ENCODE results near the gene MSN. TPM values are rescaled to one million over a fixed set of nuclear protein-coding genes. Genes with fewer than 3 reads are reported as not detected.

The MSN gene
- total and polyA plus RNA-seq, 12 donors, result 60.2 to 238 (median 120) TPM

DNA sequence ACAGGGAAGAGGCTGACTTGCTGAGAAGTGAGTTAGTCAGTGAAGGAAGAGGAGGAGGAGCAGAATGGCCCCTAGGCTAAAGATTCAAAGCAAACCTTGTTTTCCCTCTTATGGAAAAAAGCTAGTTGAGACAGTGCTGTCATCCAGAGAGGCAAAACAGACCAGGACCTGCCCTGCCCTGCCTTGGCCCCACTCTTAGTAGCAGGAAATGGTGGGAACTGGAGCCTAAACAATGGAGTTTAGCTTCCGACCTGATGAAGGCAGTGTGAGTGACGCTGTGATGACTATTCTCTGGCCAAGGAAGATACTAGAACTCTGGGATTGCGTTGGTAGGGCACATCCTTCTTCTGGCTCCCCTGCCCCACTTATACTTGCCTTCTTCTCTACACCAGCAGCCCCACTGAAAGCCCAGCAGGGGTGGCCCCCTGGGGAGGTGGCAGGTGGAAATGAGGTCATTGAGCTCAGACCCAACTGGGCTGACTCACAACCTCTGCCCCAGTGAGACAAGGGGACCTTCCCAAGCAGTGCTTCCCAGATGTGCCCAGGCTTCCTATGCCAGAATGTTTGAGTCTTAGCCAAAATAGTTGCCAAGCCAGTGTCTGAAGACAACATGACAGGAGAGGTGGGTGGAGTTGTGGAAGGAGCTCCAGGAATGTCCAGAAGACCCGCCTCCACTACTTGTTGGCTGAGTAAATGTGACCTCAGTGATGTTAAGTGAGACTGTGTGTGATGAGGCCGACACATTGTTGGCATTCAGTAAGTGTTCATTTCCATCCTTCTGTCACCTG lies 38.8 kb downstream of the MSN start:
- H3K36me3 ChIP-seq, result peaks cover 0 to 28% (median 0%) of the 10 kb centered on the region in 9 donors
- no peaks in the 10 kb centered on the region for H3K9me3 ChIP-seq
- TF ChIP-seq, protein P1, sequence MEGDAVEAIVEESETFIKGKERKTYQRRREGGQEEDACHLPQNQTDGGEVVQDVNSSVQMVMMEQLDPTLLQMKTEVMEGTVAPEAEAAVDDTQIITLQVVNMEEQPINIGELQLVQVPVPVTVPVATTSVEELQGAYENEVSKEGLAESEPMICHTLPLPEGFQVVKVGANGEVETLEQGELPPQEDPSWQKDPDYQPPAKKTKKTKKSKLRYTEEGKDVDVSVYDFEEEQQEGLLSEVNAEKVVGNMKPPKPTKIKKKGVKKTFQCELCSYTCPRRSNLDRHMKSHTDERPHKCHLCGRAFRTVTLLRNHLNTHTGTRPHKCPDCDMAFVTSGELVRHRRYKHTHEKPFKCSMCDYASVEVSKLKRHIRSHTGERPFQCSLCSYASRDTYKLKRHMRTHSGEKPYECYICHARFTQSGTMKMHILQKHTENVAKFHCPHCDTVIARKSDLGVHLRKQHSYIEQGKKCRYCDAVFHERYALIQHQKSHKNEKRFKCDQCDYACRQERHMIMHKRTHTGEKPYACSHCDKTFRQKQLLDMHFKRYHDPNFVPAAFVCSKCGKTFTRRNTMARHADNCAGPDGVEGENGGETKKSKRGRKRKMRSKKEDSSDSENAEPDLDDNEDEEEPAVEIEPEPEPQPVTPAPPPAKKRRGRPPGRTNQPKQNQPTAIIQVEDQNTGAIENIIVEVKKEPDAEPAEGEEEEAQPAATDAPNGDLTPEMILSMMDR (IDR thresholded peaks at IDR 0.05), result no peak
- peak overlapping the region; percentile 58 to 85 (median 78) for H3K27ac ChIP-seq
- 13 to 23% methylated on average over 5 of the region's 5 CpGs for WGBS, 2 donors
- DNase-seq, result peak; percentile 22 to 59
- ATAC-seq, result peak; percentile 47 to 93 (median 80)
- intact Hi-C loops (cut with DNase I), result loop anchor here in 6 of 10 donors (1.0 to 5.0 kb wide), 5 partner anchors 34 to 109 kb away; partner anchors contain the start of gene MSN (in 1 of the 6)
- no peak overlapping the region for H3K4me3 ChIP-seq
- H3K27me3 ChIP-seq, result no peaks in the 10 kb centered on the region
- H3K4me1 ChIP-seq, result peaks cover 2 to 87% (median 57%) of the 10 kb centered on the region in 9 donors

DNA sequence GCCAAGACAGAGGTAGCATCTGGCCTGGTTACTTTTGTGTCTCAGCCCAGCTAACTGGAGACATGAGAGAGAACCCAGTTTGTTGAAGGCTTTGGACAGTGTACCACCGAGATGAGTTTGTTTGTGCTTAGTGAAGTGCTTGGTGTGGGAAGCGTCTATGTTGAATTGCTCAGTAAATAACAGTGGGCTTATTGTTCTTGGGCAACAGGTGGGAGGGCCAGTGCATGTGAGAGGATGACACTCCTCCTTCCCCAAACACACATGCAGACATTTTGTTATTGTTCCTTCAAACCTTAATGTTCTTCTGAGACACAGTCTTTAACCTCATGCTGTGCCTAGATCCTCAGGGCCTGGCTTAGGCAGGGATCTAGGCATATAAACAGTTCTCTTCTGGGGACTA lies 39.7 kb downstream of the MSN start:
- peaks cover 2 to 89% (median 55%) of the 10 kb centered on the region in 9 donors for H3K4me1 ChIP-seq
- ATAC-seq, result peak in 1 of 8 donors; percentile 2
- intact Hi-C loops (cut with DNase I), result loop anchor here in 5 of 10 donors (2.0 to 5.0 kb wide), 4 partner anchors 35 to 110 kb away; partner anchors contain the start of gene MSN (in 1 of the 5)

DNA sequence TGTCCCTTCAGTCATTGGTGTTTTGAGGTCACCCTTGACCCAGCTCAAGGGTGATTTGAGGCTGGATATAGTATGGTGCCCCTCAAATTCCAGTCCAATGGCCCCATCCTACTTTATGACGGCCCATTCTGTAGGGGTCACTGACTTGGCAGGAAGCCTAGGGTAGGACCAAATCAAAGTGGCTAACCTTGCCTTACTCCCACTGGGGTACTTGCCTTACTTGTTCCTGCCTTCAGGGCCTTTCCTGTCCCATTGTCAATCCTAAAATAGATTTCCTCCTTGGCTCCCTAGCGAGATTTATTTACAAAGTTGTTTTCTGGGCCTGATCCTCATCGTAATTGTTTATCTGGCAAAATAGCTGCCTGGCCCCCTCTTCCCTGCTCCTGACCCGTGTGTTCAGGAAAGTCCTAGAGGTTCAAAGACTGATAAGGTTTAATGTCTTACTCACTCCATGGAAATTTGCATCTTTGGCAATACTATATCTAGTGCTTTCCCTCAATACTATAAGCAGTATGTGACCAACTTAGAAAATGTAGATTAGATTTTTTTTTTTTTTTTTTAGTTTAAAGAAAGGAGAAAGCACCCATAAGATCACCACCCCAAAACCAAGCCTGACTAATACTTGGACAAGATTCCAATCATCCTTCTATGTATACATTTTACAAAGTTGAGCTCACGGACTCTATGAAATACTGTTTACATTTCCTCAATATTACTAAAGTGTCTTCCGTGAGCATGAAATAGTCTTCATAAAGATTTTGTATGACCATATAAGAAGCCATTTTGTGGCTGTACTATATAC lies 44.8 kb downstream of the MSN start:
- H3K27me3 ChIP-seq, result peaks cover 0 to 14% (median 0%) of the 10 kb centered on the region in 7 donors
- H3K4me1 ChIP-seq, result peaks cover 2 to 87% (median 54%) of the 10 kb centered on the region in 9 donors
- ATAC-seq, result peak; percentile 29 to 62 (median 50)
- 43 to 51% methylated on average over 6 of the region's 6 CpGs for WGBS, 2 donors
- H3K9me3 ChIP-seq, result no peaks in the 10 kb centered on the region
- no peak for DNase-seq
- intact Hi-C loops (cut with DNase I), result no loop called here
- H3K36me3 ChIP-seq, result peaks cover 0 to 15% (median 0%) of the 10 kb centered on the region in 9 donors
- TF ChIP-seq, protein P1 (IDR thresholded peaks at IDR 0.05), result no peak
- H3K4me3 ChIP-seq, result no peak overlapping the region
- peak overlapping the region in 4 of 10 donors; percentile 19 to 44 (median 34) for H3K27ac ChIP-seq

More for the DNA sequence above, 39.7 kb downstream of the MSN start:
- WGBS, 2 donors, result 42 to 45% methylated on average over 2 of the region's 2 CpGs
- Histone ChIP-seq H3K36me3 (peaks cover 0 to 19% (median 0%) of the 10 kb centered on the region in 9 donors), H3K27ac (peak overlapping the region in 9 of 10 donors; percentile 65 to 85 (median 78)), H3K4me3 (no peak overlapping the region), H3K27me3 (no peaks in the 10 kb centered on the region), H3K9me3 (no peaks in the 10 kb centered on the region)
- TF ChIP-seq, protein P1 (IDR thresholded peaks at IDR 0.05), result no peak
- DNase-seq, result no peak

DNA sequence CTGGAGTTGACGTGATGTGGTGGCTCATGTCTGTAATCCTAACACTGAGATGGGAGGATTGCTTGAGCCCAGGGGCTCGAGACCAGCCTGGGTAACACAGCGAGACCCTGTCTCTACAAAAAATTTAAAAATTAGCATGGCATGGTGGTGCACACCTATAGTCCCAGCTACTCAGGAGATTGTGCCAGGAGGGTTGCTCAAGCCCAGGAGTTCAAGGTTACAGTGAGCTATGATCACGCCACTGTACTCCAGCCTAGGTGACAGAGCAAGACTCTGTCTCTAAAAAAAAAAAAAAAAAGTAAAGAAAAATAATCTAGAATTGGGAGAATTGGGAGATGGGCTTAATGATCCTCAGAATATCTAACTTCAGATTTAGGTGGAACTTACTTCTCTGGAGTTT lies 51.1 kb downstream of the MSN start:
- intact Hi-C loops (cut with DNase I), result loop anchor here in 1 of 10 donors (5.0 kb wide), 1 partner anchor 121 kb away; no protein-coding TSS in a partner anchor

More for the DNA sequence above, 51.1 kb downstream of the MSN start:
- TF ChIP-seq, protein P1 (IDR thresholded peaks at IDR 0.05), result no peak
- no peak overlapping the region for H3K27ac ChIP-seq
- no peak overlapping the region for H3K4me3 ChIP-seq
- H3K4me1 ChIP-seq, result peaks cover 0 to 95% (median 51%) of the 10 kb centered on the region in 9 donors
- ATAC-seq (peak in 1 of 8 donors; percentile 41), DNase-seq (no peak)
- 91% methylated on average over 4 of the region's 4 CpGs for WGBS, 2 donors
- peaks cover 0 to 21% (median 0%) of the 10 kb centered on the region in 7 donors for H3K27me3 ChIP-seq
- H3K9me3 ChIP-seq, result no peaks in the 10 kb centered on the region
- peaks cover 0 to 42% (median 0%) of the 10 kb centered on the region in 9 donors for H3K36me3 ChIP-seq
